ENCODE measurements around the gene STXBP2. TPM values are rescaled to one million over a fixed set of nuclear protein-coding genes. Genes with fewer than 3 reads are reported as not detected.

Gene STXBP2
- total RNA-seq, 1 experiment from 2014 or later, result 141 TPM

GRCh38 chr19:7668842-7669241 lies 31.9 kb downstream of the STXBP2 start, which contains the start of gene RETN (continued):
- TF ChIP-seq, protein P1, sequence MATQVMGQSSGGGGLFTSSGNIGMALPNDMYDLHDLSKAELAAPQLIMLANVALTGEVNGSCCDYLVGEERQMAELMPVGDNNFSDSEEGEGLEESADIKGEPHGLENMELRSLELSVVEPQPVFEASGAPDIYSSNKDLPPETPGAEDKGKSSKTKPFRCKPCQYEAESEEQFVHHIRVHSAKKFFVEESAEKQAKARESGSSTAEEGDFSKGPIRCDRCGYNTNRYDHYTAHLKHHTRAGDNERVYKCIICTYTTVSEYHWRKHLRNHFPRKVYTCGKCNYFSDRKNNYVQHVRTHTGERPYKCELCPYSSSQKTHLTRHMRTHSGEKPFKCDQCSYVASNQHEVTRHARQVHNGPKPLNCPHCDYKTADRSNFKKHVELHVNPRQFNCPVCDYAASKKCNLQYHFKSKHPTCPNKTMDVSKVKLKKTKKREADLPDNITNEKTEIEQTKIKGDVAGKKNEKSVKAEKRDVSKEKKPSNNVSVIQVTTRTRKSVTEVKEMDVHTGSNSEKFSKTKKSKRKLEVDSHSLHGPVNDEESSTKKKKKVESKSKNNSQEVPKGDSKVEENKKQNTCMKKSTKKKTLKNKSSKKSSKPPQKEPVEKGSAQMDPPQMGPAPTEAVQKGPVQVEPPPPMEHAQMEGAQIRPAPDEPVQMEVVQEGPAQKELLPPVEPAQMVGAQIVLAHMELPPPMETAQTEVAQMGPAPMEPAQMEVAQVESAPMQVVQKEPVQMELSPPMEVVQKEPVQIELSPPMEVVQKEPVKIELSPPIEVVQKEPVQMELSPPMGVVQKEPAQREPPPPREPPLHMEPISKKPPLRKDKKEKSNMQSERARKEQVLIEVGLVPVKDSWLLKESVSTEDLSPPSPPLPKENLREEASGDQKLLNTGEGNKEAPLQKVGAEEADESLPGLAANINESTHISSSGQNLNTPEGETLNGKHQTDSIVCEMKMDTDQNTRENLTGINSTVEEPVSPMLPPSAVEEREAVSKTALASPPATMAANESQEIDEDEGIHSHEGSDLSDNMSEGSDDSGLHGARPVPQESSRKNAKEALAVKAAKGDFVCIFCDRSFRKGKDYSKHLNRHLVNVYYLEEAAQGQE (IDR thresholded peaks at IDR 0.05; ENCODE audit: low read depth), result no peak

DNA sequence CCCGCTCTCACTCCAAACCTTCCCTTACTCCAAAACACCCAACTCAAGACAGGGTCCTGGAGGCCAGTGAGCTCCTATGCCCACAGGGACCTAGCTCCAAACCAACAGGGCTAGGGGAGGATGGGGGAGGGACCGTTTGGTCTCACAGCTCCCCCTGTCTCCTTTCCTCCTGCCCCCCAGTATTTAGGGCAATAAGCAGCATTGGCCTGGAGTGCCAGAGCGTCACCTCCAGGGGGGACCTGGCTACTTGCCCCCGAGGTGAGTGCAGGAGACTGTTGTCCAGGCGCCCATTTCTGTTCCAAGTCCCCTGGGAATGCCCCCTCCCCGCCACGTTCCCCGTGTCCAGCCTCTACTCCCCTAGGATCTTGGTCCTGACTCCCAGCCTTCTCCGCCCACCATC lies 32.7 kb downstream of the STXBP2 start:
- Histone ChIP-seq H3K27me3 (ENCODE audit: insufficient read depth, low read length) (no peaks in the 10 kb centered on the region), H3K27ac (ENCODE audit: low read depth, low read length) (no peak overlapping the region), H3K9me2 (ENCODE audit: insufficient read depth) (no peaks in the 10 kb centered on the region), H4K20me1 (ENCODE audit: insufficient read depth) (no peaks in the 10 kb centered on the region), H3K79me2 (ENCODE audit: insufficient read depth, low read length) (no peaks in the 10 kb centered on the region), H2AFZ (ENCODE audit: low read depth, low read length, poor library complexity, severe bottlenecking) (no peak overlapping the region), H3K9ac (ENCODE audit: low read length) (no peak overlapping the region), H3K4me3 (replicated peaks in 1 of 2; ENCODE audit: low read depth in 1 of 2, low read length in 2 of 2) (no peak overlapping the region), H3K4me1 (ENCODE audit: control insufficient read depth in 1 of 2, insufficient read depth in 2 of 2, low read length in 2 of 2) (peaks cover 3 to 10% of the 10 kb centered on the region in 2 experiments; a peak in 3 of 4 replicates), H3K9me3 (ENCODE audit: control insufficient read depth in 1 of 2, insufficient read depth in 1 of 2, low read depth in 1 of 2, low read length in 2 of 2) (peaks cover 0 to 3% of the 10 kb centered on the region in 2 experiments; a peak in 1 of 4 replicates), H3K4me2 (ENCODE audit: low read length) (no peak overlapping the region), H3K36me3 (ENCODE audit: control insufficient read depth in 1 of 2, insufficient read depth in 2 of 2, low read length in 2 of 2) (no peaks in the 10 kb centered on the region)
- TF ChIP-seq FOSL1 (IDR thresholded peaks at IDR 0.05; ENCODE audit: low read depth) (no peak), JUND (IDR thresholded peaks at IDR 0.05) (no peak), ZFX (IDR thresholded peaks at IDR 0.05) (no peak), ZBTB33 (IDR thresholded peaks at IDR 0.05; ENCODE audit: extremely low read depth, insufficient replicate concordance, low read length) (no peak), EZH2 (IDR thresholded peaks at IDR 0.05) (no peak), ZNF274 (IDR thresholded peaks at IDR 0.05; ENCODE audit: low read depth, low read length) (no peak), YY1 (IDR thresholded peaks at IDR 0.05; ENCODE audit: extremely low read depth, insufficient replicate concordance, low read depth, low read length) (no peak), TCF7L2 (IDR thresholded peaks at IDR 0.05; ENCODE audit: borderline replicate concordance, extremely low read depth, insufficient read depth, insufficient read length) (no peak), CEBPB (IDR thresholded peaks at IDR 0.05; ENCODE audit: low read depth) (no peak), EZH2phosphoT487 (IDR thresholded peaks at IDR 0.05; ENCODE audit: borderline replicate concordance) (no peak), EGR1 (IDR thresholded peaks at IDR 0.05; ENCODE audit: low read depth) (no peak), CBX3 (IDR thresholded peaks at IDR 0.05; ENCODE audit: low read depth) (no peak), SIN3A (IDR thresholded peaks at IDR 0.05; ENCODE audit: low read depth) (no peak), SP1 (IDR thresholded peaks at IDR 0.05; ENCODE audit: low read depth) (no peak), ELF1 (IDR thresholded peaks at IDR 0.05; ENCODE audit: borderline replicate concordance, low read depth) (no peak), SRF (IDR thresholded peaks at IDR 0.05; ENCODE audit: low read depth) (no peak)
- TF ChIP-seq, protein P2, sequence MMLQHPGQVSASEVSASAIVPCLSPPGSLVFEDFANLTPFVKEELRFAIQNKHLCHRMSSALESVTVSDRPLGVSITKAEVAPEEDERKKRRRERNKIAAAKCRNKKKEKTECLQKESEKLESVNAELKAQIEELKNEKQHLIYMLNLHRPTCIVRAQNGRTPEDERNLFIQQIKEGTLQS (IDR thresholded peaks at IDR 0.05), result no peak
- BruUV-seq (replicated peaks), result no TSS peak
- CTCF ChIA-PET, result interaction anchor here (2.3 kb wide), 1 partner anchor 11 kb away, joined by 12 read pairs; the partner anchor contains the start of gene TRAPPC5
- POLR2A ChIA-PET, result no interaction called here
- RAD21 ChIA-PET (ENCODE audit: low non-redundant PET in 1 of 2, low total read pairs in 2 of 2, uncharacterized antibody in 2 of 2, unreplicated experiment in 2 of 2), result no interaction called here
- ATAC-seq (no peak), DNase-seq (ENCODE audit: low read depth, low spot score) (no peak)
- intact Hi-C loops (cut with micrococcal nuclease), result no loop called here
